Calu3 (cell line): Measurements from ENCODE around the gene BEND7. TPM values are rescaled to one million over a fixed set of nuclear protein-coding genes. Genes with fewer than 3 reads are reported as not detected.

Experiments
- BruUV-seq: library from RNA; stranded (reverse); fragments of 400-500 nt; replicated peaks from 2 replicates; lab custom pipeline; 2021; lab: Mats Ljungman, UMichigan
- CTCF ChIA-PET: fragments of 300-600 bp; sonication (Branson Sonifier 250); formaldehyde crosslinking; loops from one replicate; lab custom pipeline; 2022; ENCODE audit warnings: antibody characterized with exemption; lab: Charles Lee
- DNase-seq: peaks from one replicate; pipeline ENCODE4 v3.0.0; 2022
- H3K27ac Mint-ChIP-seq: one replicate; pipeline ENCODE4 v1.8.0; 2022; ENCODE audit warnings: mixed read lengths; ENCODE audit not compliant: unreplicated experiment
- H3K27me3 Mint-ChIP-seq: one replicate; pipeline ENCODE4 v1.8.0; 2022; ENCODE audit warnings: mixed read lengths; ENCODE audit not compliant: unreplicated experiment
- H3K36me3 Mint-ChIP-seq: one replicate; pipeline ENCODE4 v1.8.0; 2022; ENCODE audit warnings: mild to moderate bottlenecking, moderate library complexity, mixed read lengths; ENCODE audit not compliant: insufficient read depth, unreplicated experiment
- H3K4me1 Mint-ChIP-seq: one replicate; pipeline ENCODE4 v1.8.0; 2022; ENCODE audit warnings: mild to moderate bottlenecking, low read depth, mixed read lengths; ENCODE audit not compliant: unreplicated experiment
- H3K4me3 Mint-ChIP-seq: one replicate; pipeline ENCODE4 v1.8.0; 2022; ENCODE audit warnings: mild to moderate bottlenecking, low read depth, moderate library complexity, mixed read lengths; ENCODE audit not compliant: unreplicated experiment
- H3K9me3 Mint-ChIP-seq: one replicate; pipeline ENCODE4 v1.8.0; 2022; ENCODE audit warnings: low read depth, mixed read lengths; ENCODE audit not compliant: unreplicated experiment
- CTCF ChIP-seq: fragments of 200-600 bp; IDR thresholded peaks from one replicate; pipeline ENCODE4 v1.8.0; 2022; ENCODE audit warnings: antibody characterized with exemption; ENCODE audit not compliant: unreplicated experiment
- intact Hi-C: fragments of 100-400 bp; cut with micrococcal nuclease; formaldehyde crosslinking; loops from one replicate; pipeline ENCODE4 v1.10.0; 2022; ENCODE audit not compliant: unreplicated experiment
- total RNA-seq: library from RNA; stranded (reverse); gene quantifications from 2 replicates; pipeline ENCODE4 v1.2.3, GENCODE V29; 2022

BEND7 gene
- total RNA-seq, 1 experiment from 2014 or later, result 8.3 TPM

- Mint-ChIP-seq H3K36me3 (no peaks in the 10 kb centered on the region), H3K4me1 (no peaks in the 10 kb centered on the region), H3K4me3 (no peak overlapping the region), H3K27me3 (peaks cover 42% of the 10 kb centered on the region), H3K9me3 (no peaks in the 10 kb centered on the region), H3K27ac (no peak overlapping the region)
- no TSS peak for BruUV-seq
- intact Hi-C loops, result loop anchor here (5.0 kb wide), 1 partner anchor 120 kb away; no protein-coding TSS in a partner anchor
- CTCF ChIA-PET, result no interaction called here
- no peak for DNase-seq
- no peak for TF ChIP-seq CTCF
Observed at GRCh38 chr10:13417459-13418126, 111.2 kb downstream of the BEND7 start.

- no peak overlapping the region for H3K4me3 Mint-ChIP-seq
- peaks cover 36% of the 10 kb centered on the region for H3K27me3 Mint-ChIP-seq
- no TSS peak for BruUV-seq
- TF ChIP-seq CTCF, result no peak
- H3K4me1 Mint-ChIP-seq, result no peaks in the 10 kb centered on the region
- no peaks in the 10 kb centered on the region for H3K9me3 Mint-ChIP-seq
- CTCF ChIA-PET, result no interaction called here
- intact Hi-C loops, result loop anchor here (5.0 kb wide), 1 partner anchor 121 kb away; no protein-coding TSS in a partner anchor
- no peak overlapping the region for H3K27ac Mint-ChIP-seq
- no peaks in the 10 kb centered on the region for H3K36me3 Mint-ChIP-seq
- no peak for DNase-seq
Observed at GRCh38 chr10:13416760-13417159, 112.1 kb downstream of the BEND7 start.

GRCh38 chr10:13414855-13415254 lies 114.0 kb downstream of the BEND7 start:
- H3K27me3 Mint-ChIP-seq, result peaks cover 45% of the 10 kb centered on the region
- peak; percentile 54 for DNase-seq
- TF ChIP-seq CTCF, result peak; percentile 20
- no TSS peak for BruUV-seq
- no peaks in the 10 kb centered on the region for H3K9me3 Mint-ChIP-seq
- H3K27ac Mint-ChIP-seq, result no peak overlapping the region
- no peaks in the 10 kb centered on the region for H3K36me3 Mint-ChIP-seq
- CTCF ChIA-PET, result interaction anchor here (1.9 to 2.7 kb wide), 2 partner anchors 25 to 122 kb away, joined by 7 read pairs; no protein-coding TSS in a partner anchor
- intact Hi-C loops, result loop anchor here (5.0 kb wide), 1 partner anchor 122 kb away; no protein-coding TSS in a partner anchor
- no peaks in the 10 kb centered on the region for H3K4me1 Mint-ChIP-seq
- H3K4me3 Mint-ChIP-seq, result no peak overlapping the region

- intact Hi-C loops, result no loop called here
- TF ChIP-seq CTCF, result no peak
Observed at GRCh38 chr10:13414137-13414536, 114.7 kb downstream of the BEND7 start.

More at GRCh38 chr10:13414137-13414536, 114.7 kb downstream of the BEND7 start:
- Mint-ChIP-seq H3K27me3 (peaks cover 47% of the 10 kb centered on the region), H3K4me3 (no peak overlapping the region), H3K9me3 (no peaks in the 10 kb centered on the region), H3K27ac (no peak overlapping the region), H3K36me3 (no peaks in the 10 kb centered on the region), H3K4me1 (no peaks in the 10 kb centered on the region)
- no TSS peak for BruUV-seq
- CTCF ChIA-PET, result interaction anchor here (2.7 kb wide), 1 partner anchor 123 kb away, joined by 7 read pairs; no protein-coding TSS in a partner anchor
- no peak for DNase-seq
